K562 (cell line): ENCODE data around the gene MGAT5. TPM values are rescaled to one million over a fixed set of nuclear protein-coding genes. Genes with fewer than 3 reads are reported as not detected.
A peak's percentile ranks its signal among the peaks of the same experiment; 100 is the strongest.

Source experiments
- ATAC-seq: fragments of 200-7000 bp; cut with Tn5 transposase; 3 replicates; pipeline ENCODE4 v1.9.1; 2020; ENCODE audit warnings: moderate library complexity
- BruUV-seq: library from RNA; stranded (reverse); fragments of 400-500 nt; replicated peaks from 2 replicates; lab custom pipeline; 2021; lab: Mats Ljungman, UMichigan
- CTCF ChIA-PET: fragments of 300-600 bp; formaldehyde crosslinking; extraction: SDS; loops from one replicate; lab custom pipeline; 2021; ENCODE audit warnings: low intra/inter-chr PET ratio; lab: Yijun Ruan, JAX
- POLR2A ChIA-PET: fragments of 300-600, 350-650 bp; sonication (Branson Sonifier 250); formaldehyde crosslinking; extraction: SDS; loops from one replicate; lab custom pipeline; 2021; ENCODE audit warnings: antibody characterized with exemption, inconsistent platforms; lab: Yijun Ruan, JAX
- DNase-seq, 4 experiments: peaks; one replicate each; pipeline versions ENCODE4 v3.0.0 to v3.0.0-alpha.2; 2011 to 2018; ENCODE audit warnings: low spot score in 3 of 4, mixed read lengths in 3 of 4; ENCODE audit errors: extremely low read depth in 1 of 4
- FAIRE-seq: peaks from 2 replicates; lab custom pipeline; 2011; peaks lifted over from hg19 to GRCh38; lab: Jason Lieb, UNC
- H2AFZ ChIP-seq: 2 replicates; pipeline ENCODE4 v1.6.0; 2011; ENCODE audit warnings: low read depth, low read length, control low read depth, inconsistent platforms
- H3K27ac ChIP-seq: fragments of 200-600 bp; 3 replicates; pipeline ENCODE4 v1.8.0; 2011; ENCODE audit warnings: low read depth, mild to moderate bottlenecking, control low read depth, inconsistent platforms, low read length, moderate library complexity, mixed read lengths; ENCODE audit errors: extremely low read depth
- H3K27me3 ChIP-seq, 2 experiments: fragments of 300-600 bp in 1 of 2; 2 replicates in 1 of 2; 3 replicates in 1 of 2; pipeline versions ENCODE4 v1.6.0 to v1.8.0; 2011; ENCODE audit warnings: inconsistent platforms in 2 of 2, low read length in 2 of 2, mild to moderate bottlenecking in 1 of 2, mixed read lengths in 1 of 2, moderate library complexity in 1 of 2; ENCODE audit not compliant: control insufficient read depth in 2 of 2, insufficient read depth in 2 of 2
- H3K36me3 ChIP-seq: fragments of 300-600 bp; 3 replicates; pipeline ENCODE4 v1.8.0; 2011; ENCODE audit warnings: mild to moderate bottlenecking, low read length, inconsistent platforms; ENCODE audit not compliant: control insufficient read depth, insufficient read depth
- H3K4me1 ChIP-seq, 2 experiments: fragments of 200-600 bp in 1 of 2; replicated peaks in 1 of 2; 2 replicates in 1 of 2; 3 replicates in 1 of 2; pipeline versions ENCODE4 v1.5.1 to v1.8.0; 2011; ENCODE audit warnings: inconsistent platforms in 2 of 2, low read length in 2 of 2, mild to moderate bottlenecking in 1 of 2, mixed read lengths in 1 of 2, moderate library complexity in 1 of 2; ENCODE audit not compliant: control insufficient read depth in 2 of 2, insufficient read depth in 2 of 2
- H3K4me2 ChIP-seq: 2 replicates; pipeline ENCODE4 v1.6.1; 2011; ENCODE audit warnings: low read length, control low read depth, inconsistent platforms, mixed read lengths; ENCODE audit not compliant: insufficient read depth
- H3K4me3 ChIP-seq: fragments of 200-600 bp; sonication (generic), shearing (Covaris generic); 2 replicates; pipeline ENCODE4 v1.5.1; 2016; ENCODE audit warnings: control low read depth, inconsistent platforms
- H3K79me2 ChIP-seq: fragments of 200-600 bp; 3 replicates; pipeline ENCODE4 v1.8.0; 2011; ENCODE audit warnings: low read length, inconsistent platforms; ENCODE audit not compliant: control insufficient read depth, insufficient read depth
- H3K9ac ChIP-seq, 2 experiments: 2 replicates each; pipeline versions ENCODE4 v1.6.0 to v1.6.1; 2011; ENCODE audit warnings: low read depth in 2 of 2, low read length in 2 of 2, control low read depth in 1 of 2, inconsistent platforms in 1 of 2, mild to moderate bottlenecking in 1 of 2, mixed read lengths in 1 of 2; ENCODE audit not compliant: insufficient read depth in 1 of 2
- H3K9me1 ChIP-seq: one replicate; pipeline ENCODE4 v1.6.0; 2011; ENCODE audit warnings: inconsistent platforms, mild to moderate bottlenecking, low read length, moderate library complexity; ENCODE audit not compliant: control insufficient read depth, insufficient read depth
- H3K9me3 ChIP-seq: replicated peaks from 2 replicates; pipeline ENCODE4 v1.5.1; 2011; ENCODE audit warnings: low read depth, low read length, inconsistent platforms; ENCODE audit not compliant: control insufficient read depth, insufficient read depth
- H4K20me1 ChIP-seq: replicated peaks from 2 replicates; pipeline ENCODE4 v1.6.1; 2011; ENCODE audit warnings: low read length, inconsistent platforms, mixed read lengths; ENCODE audit not compliant: control insufficient read depth, insufficient read depth
- BRD9 ChIP-seq: fragments of 450-650 bp; IDR thresholded peaks from 2 replicates; pipeline ENCODE4 v1.6.1; 2018; ENCODE audit warnings: low read depth; ENCODE audit not compliant: partially characterized antibody
- CBFA2T3 ChIP-seq: fragments of 450-650 bp; IDR thresholded peaks from 2 replicates; pipeline ENCODE4 v1.6.1; 2017
- CEBPB ChIP-seq: fragments of 450-650 bp; IDR thresholded peaks from 2 replicates; pipeline ENCODE4 v1.6.1; 2016; ENCODE audit warnings: missing genetic modification characterization, missing compliant biosample characterization
- CEBPG ChIP-seq, 3 experiments: fragments of 200-800 bp in 1 of 3; sonication (Bioruptor generic) in 1 of 3; sonication (generic) in 1 of 3; formaldehyde crosslinking in 1 of 3; IDR thresholded peaks in 2 of 3; conservative IDR thresholded peaks in 1 of 3; 2 replicates each; pipeline versions ENCODE4 v1.6.1 to v1.8.0; 2016 to 2022; ENCODE audit warnings: missing compliant biosample characterization in 2 of 3, missing genetic modification characterization in 2 of 3, mild to moderate bottlenecking in 1 of 3, missing genetic modification reagents in 1 of 3
- COPS2 ChIP-seq: fragments of 450-650 bp; conservative IDR thresholded peaks from 2 replicates; pipeline ENCODE4 v1.6.1; 2016; ENCODE audit warnings: mild to moderate bottlenecking, moderate library complexity
- MTA3 ChIP-seq: fragments of 450-650 bp; formaldehyde crosslinking; IDR thresholded peaks from 2 replicates; pipeline ENCODE4 v1.6.1; 2017; ENCODE audit warnings: mild to moderate bottlenecking, borderline replicate concordance
- RBM17 ChIP-seq: fragments of 200-400 bp; formaldehyde crosslinking; IDR thresholded peaks from 2 replicates; pipeline ENCODE4 v1.6.1; 2017; ENCODE audit warnings: low read depth, mild to moderate bottlenecking, low read length, borderline replicate concordance
- ZFPM2 ChIP-seq: fragments of 250-450 bp; sonication (Bioruptor Pico); IDR thresholded peaks from 2 replicates; pipeline ENCODE4 v1.5.1; 2022; ENCODE audit warnings: mild to moderate bottlenecking
- ZNF766 ChIP-seq: fragments of 200-800 bp; sonication (Bioruptor generic); conservative IDR thresholded peaks from 2 replicates; pipeline ENCODE4 v1.6.1; 2016; ENCODE audit warnings: missing genetic modification characterization, missing compliant biosample characterization
- WGBS: fragments of 100-300 bp; shearing (Covaris generic); methylation state at CpG from one replicate; pipeline ENCODE4 v1.1.6; 2016; ENCODE audit warnings: low coverage, mixed read lengths; ENCODE audit not compliant: insufficient coverage; ENCODE audit errors: missing lambda C conversion rate; 5-methylcytosine and 5-hydroxymethylcytosine counted together
- in situ Hi-C: fragments of 300-500 bp; cut with MboI; formaldehyde crosslinking; loops from 4 replicates; pipeline ENCODE4 v1.15.0; 2018; ENCODE audit warnings: inconsistent platforms, mixed read lengths
- intact Hi-C: fragments of 100-400 bp; cut with micrococcal nuclease; formaldehyde crosslinking; loops from 2 replicates; pipeline ENCODE4 v1.14.2; 2022
- polyA plus RNA-seq, 8 experiments: library from polyadenylated mRNA; depleted of rRNA in 4 of 8; stranded (reverse) in 5 of 8; unstranded in 3 of 8; fragments of >200 nt; fragmentation: Nextera tagmentation in 2 of 8; fragmentation: Illumina TruSeq in 1 of 8; extraction: Ambion mirVana in 2 of 8; extraction: Trizol in 1 of 8; gene quantifications; 2 replicates each; pipeline versions ENCODE4 v1.2.1 to v1.2.3, GENCODE V29; 2011 to 2014; ENCODE audit warnings: inconsistent platforms in 1 of 8, missing spikeins in 1 of 8
- total RNA-seq, 7 experiments: library from RNA; depleted of rRNA in 6 of 7; stranded (reverse); fragments of >200 nt in 6 of 7; fragmentation: Illumina TruSeq in 2 of 7; extraction: Trizol in 2 of 7; gene quantifications; 2 replicates each; pipeline versions ENCODE4 v1.2.1 to v1.2.3, GENCODE V29; 2011 to 2021; ENCODE audit warnings: low replicate concordance in 1 of 7
- TF ChIP-seq, protein P1 (sequence below), 2 experiments: IDR thresholded peaks in 1 of 2; conservative IDR thresholded peaks in 1 of 2; 2 replicates each; pipeline ENCODE4 v1.6.1; 2016; ENCODE audit warnings: low read depth in 2 of 2, mild to moderate bottlenecking in 1 of 2, missing compliant biosample characterization in 1 of 2, missing genetic modification characterization in 1 of 2, moderate library complexity in 1 of 2
- TF ChIP-seq, protein P2 (sequence below): fragments of 450-650 bp; IDR thresholded peaks from 2 replicates; pipeline ENCODE4 v1.6.1; 2016; ENCODE audit warnings: missing biosample characterization, missing genetic modification characterization

Gene MGAT5
- total and polyA plus RNA-seq, 9 of the 15 experiments (the other 6 are each of a cell fraction or from before 2014, with no cell fraction given), result 1.6 to 18.6 (median 11.1) TPM

DNA sequence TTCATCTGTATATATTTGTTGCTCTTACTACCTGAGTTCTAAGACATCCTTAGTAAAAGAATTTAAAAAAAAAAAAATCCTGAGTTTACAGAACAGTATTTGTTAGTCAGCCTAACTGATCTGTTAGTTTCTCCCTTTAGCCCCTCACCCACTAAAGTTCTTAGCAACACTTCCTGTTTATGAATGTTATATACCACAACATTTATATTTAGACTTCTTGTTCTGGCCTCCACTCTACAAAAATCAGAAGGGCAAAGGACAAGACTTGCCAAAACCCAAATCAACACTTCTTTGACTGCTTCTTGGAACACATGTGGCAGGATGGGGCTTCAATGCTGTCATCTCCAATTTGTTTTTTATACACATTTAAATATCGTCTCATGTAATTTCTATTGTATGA, 71.1 kb downstream of the MGAT5 start (continued):
- TF ChIP-seq BRD9, result no peak

DNA sequence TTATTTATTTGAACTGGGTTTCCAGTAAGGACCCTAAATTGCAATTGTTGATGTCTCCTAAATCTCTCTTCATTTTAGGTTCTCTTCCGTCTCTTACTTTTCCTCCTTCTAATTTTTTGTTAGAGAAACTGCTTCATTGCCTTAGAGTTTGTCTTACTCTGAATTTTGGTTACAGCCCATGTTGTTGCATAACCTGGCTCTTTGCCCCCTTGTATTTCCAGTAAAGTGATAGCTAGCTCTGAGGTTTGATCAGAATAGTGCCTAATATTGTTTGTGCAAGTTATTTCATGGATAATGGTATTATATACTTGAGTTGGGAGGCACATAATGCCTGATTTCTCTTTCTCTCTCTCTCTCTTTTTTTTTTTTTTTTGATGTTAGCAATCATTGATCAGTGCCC, 71.8 kb downstream of the MGAT5 start:
- no peaks in the 10 kb centered on the region for H3K79me2 ChIP-seq
- H3K4me2 ChIP-seq, result no peak overlapping the region
- in situ Hi-C loops (no loop called here), intact Hi-C loops (no loop called here)
- H3K9ac ChIP-seq, result no peak overlapping the region
- CTCF ChIA-PET, result no interaction called here
- H3K9me3 ChIP-seq, result no peaks in the 10 kb centered on the region
- no peaks in the 10 kb centered on the region for H4K20me1 ChIP-seq
- DNase-seq, result no peak
- no peaks in the 10 kb centered on the region for H3K4me1 ChIP-seq
- BruUV-seq, result no TSS peak
- TF ChIP-seq ZFPM2 (no peak), MTA3 (no peak)
- ATAC-seq, result no peak
- no peak overlapping the region for H3K27ac ChIP-seq
- H3K36me3 ChIP-seq, result no peaks in the 10 kb centered on the region
- POLR2A ChIA-PET, result no interaction called here
- FAIRE-seq, result no peak
- no peaks in the 10 kb centered on the region for H3K27me3 ChIP-seq
- H3K4me3 ChIP-seq, result no peak overlapping the region
- WGBS, result 100% methylated on average over 1 of the region's 1 CpG
- no peak overlapping the region for H2AFZ ChIP-seq
- no peaks in the 10 kb centered on the region for H3K9me1 ChIP-seq

DNA sequence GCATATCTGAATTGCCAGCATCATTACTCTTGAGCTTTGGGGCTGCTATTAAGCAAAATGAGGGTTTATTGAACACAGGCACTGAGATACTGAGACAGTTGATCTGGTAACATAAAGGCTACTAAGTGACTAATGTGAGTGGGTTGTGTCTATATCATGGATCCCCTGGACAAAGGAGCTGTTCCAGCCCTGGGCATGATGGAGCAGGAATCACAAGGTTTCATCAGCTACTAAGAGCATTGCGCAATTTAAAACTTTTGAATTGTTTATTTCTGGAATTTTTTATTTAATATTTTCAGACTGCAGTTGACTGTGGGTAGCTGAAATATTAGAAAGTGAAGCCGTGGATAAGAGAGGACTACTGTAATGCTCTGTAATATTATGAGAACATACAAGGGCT, 73.5 kb downstream of the MGAT5 start:
- 52% methylated on average over 2 of the region's 2 CpGs for WGBS
- in situ Hi-C loops, result no loop called here
- TF ChIP-seq CBFA2T3, result no peak
- no peak for TF ChIP-seq ZNF766
- peak; percentile 48; the same call in 1 of the 2 replicates for TF ChIP-seq CEBPG (CRISPR knock-in tag; IDR thresholded peaks at IDR 0.05)
- peak; percentile 79 to 98 for TF ChIP-seq CEBPG (tag; conservative IDR thresholded peaks at IDR 0.05 in 1 of 2, IDR thresholded peaks at IDR 0.05 in 1 of 2)
- TF ChIP-seq, protein P1, sequence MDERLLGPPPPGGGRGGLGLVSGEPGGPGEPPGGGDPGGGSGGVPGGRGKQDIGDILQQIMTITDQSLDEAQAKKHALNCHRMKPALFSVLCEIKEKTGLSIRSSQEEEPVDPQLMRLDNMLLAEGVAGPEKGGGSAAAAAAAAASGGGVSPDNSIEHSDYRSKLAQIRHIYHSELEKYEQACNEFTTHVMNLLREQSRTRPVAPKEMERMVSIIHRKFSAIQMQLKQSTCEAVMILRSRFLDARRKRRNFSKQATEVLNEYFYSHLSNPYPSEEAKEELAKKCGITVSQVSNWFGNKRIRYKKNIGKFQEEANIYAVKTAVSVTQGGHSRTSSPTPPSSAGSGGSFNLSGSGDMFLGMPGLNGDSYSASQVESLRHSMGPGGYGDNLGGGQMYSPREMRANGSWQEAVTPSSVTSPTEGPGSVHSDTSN (CRISPR knock-in tag; IDR thresholded peaks at IDR 0.05; ENCODE audit: low read depth), result no peak
- TF ChIP-seq, protein P1 (tag; conservative IDR thresholded peaks at IDR 0.05; ENCODE audit: low read depth), result no peak
- TF ChIP-seq RBM17, result no peak
- TF ChIP-seq, protein P2, sequence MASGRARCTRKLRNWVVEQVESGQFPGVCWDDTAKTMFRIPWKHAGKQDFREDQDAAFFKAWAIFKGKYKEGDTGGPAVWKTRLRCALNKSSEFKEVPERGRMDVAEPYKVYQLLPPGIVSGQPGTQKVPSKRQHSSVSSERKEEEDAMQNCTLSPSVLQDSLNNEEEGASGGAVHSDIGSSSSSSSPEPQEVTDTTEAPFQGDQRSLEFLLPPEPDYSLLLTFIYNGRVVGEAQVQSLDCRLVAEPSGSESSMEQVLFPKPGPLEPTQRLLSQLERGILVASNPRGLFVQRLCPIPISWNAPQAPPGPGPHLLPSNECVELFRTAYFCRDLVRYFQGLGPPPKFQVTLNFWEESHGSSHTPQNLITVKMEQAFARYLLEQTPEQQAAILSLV, result 0 out of 2 replicates have a peak, but pooled peaks have one; percentile 26
- TF ChIP-seq CEBPB (tag), result peak; percentile 93
- TF ChIP-seq COPS2, result no peak

More for the DNA sequence above, 73.5 kb downstream of the MGAT5 start:
- no peak for DNase-seq
- Histone ChIP-seq H3K4me2 (no peak overlapping the region), H3K9me1 (no peaks in the 10 kb centered on the region), H3K4me3 (no peak overlapping the region), H3K27ac (no peak overlapping the region), H3K9me3 (no peaks in the 10 kb centered on the region), H3K4me1 (no peaks in the 10 kb centered on the region), H3K79me2 (no peaks in the 10 kb centered on the region), H3K9ac (no peak overlapping the region), H3K36me3 (no peaks in the 10 kb centered on the region), H2AFZ (no peak overlapping the region), H3K27me3 (no peaks in the 10 kb centered on the region), H4K20me1 (no peaks in the 10 kb centered on the region)
- POLR2A ChIA-PET, result no interaction called here
- intact Hi-C loops, result no loop called here
- CTCF ChIA-PET, result no interaction called here
- no TSS peak for BruUV-seq
- no peak for FAIRE-seq
- no peak for ATAC-seq
